Hematopoietic multipotent progenitor cell (in vitro differentiated cells): Measurements from ENCODE around the gene CD200R1L. TPM values are rescaled to one million over a fixed set of nuclear protein-coding genes. Genes with fewer than 3 reads are reported as not detected.

Source experiments
- DNase-seq, 3 donors: peaks; one replicate each; pipeline ENCODE4 v3.0.0-alpha.2; 2011 to 2015; ENCODE audit warnings: low read depth in 2 of 3, low spot score in 2 of 3
- total RNA-seq: library from RNA; depleted of rRNA; stranded (reverse); fragments of >200 nt; gene quantifications from one replicate; pipeline ENCODE4 v1.2.3, GENCODE V29; 2012

CD200R1L gene
- total RNA-seq, 1 donor, result not detected

- DNase-seq, result no peak
Measured at GRCh38 chr3:112822064-112823055, 24.3 kb downstream of the CD200R1L start.

- no peak for DNase-seq
Measured at GRCh38 chr3:112818289-112818688, 28.4 kb downstream of the CD200R1L start.

- no peak for DNase-seq
Measured at GRCh38 chr3:112817797-112818196, 28.9 kb downstream of the CD200R1L start.

GRCh38 chr3:112817271-112817670, 29.4 kb downstream of the CD200R1L start:
- DNase-seq, result no peak

GRCh38 chr3:112815981-112816380, 30.7 kb downstream of the CD200R1L start:
- DNase-seq, result no peak

- DNase-seq, result no peak
Measured at GRCh38 chr3:112814266-112814665, 32.4 kb downstream of the CD200R1L start.

GRCh38 chr3:112813723-112814171, 32.9 kb downstream of the CD200R1L start:
- DNase-seq, result peak in 2 of 3 donors; percentile 46 to 88

GRCh38 chr3:112813016-112813415, 33.6 kb downstream of the CD200R1L start:
- DNase-seq, result no peak

GRCh38 chr3:112811917-112812660, 34.6 kb downstream of the CD200R1L start:
- DNase-seq, result no peak

GRCh38 chr3:112811131-112811884, 35.4 kb downstream of the CD200R1L start:
- DNase-seq, result peak in 1 of 3 donors; percentile 33

GRCh38 chr3:112810561-112810960, 36.1 kb downstream of the CD200R1L start:
- no peak for DNase-seq

GRCh38 chr3:112808136-112808535, 38.5 kb downstream of the CD200R1L start:
- no peak for DNase-seq

GRCh38 chr3:112807685-112808084, 39.0 kb downstream of the CD200R1L start:
- no peak for DNase-seq

- DNase-seq, result no peak
Measured at GRCh38 chr3:112806903-112807302, 39.8 kb downstream of the CD200R1L start.

- DNase-seq, result no peak
Measured at GRCh38 chr3:112805126-112805525, 41.5 kb downstream of the CD200R1L start.

GRCh38 chr3:112804021-112804420, 42.6 kb downstream of the CD200R1L start:
- no peak for DNase-seq

GRCh38 chr3:112803467-112803866, 43.2 kb downstream of the CD200R1L start:
- DNase-seq, result no peak

GRCh38 chr3:112802338-112802737, 44.3 kb downstream of the CD200R1L start:
- no peak for DNase-seq

- DNase-seq, result no peak
Measured at GRCh38 chr3:112799946-112800345, 46.7 kb downstream of the CD200R1L start.

- peak in 2 of 3 donors; percentile 31 to 71 for DNase-seq
Measured at GRCh38 chr3:112794622-112795172, 52.0 kb downstream of the CD200R1L start.
